ENCODE measurements around the gene POLR2E.
A peak's percentile ranks its signal among the peaks of the same experiment; 100 is the strongest.

POLR2E gene

GRCh38 chr19:1073956-1074517, 21.1 kb downstream of the POLR2E start:
- Histone ChIP-seq H3K36me3 (ENCODE audit: control insufficient read depth, insufficient read depth, low read length) (no peaks in the 10 kb centered on the region), H3K27ac (ENCODE audit: low read depth, low read length, severe bottlenecking) (no peak overlapping the region), H3K4me1 (ENCODE audit: control insufficient read depth, insufficient read depth, low read length, poor library complexity, severe bottlenecking) (no peaks in the 10 kb centered on the region), H3K4me3 (ENCODE audit: extremely low read depth, insufficient read depth, low read length, poor library complexity, severe bottlenecking) (no peak overlapping the region), H3K9me3 (ENCODE audit: control insufficient read depth, low read length) (peaks cover 3% of the 10 kb centered on the region)
- 91 to 93% methylated on average over 24 of the region's 28 CpGs for WGBS, 2 experiments (ENCODE audit: insufficient coverage in 2 of 2)

GRCh38 chr19:1073063-1073955, 21.9 kb downstream of the POLR2E start:
- 93 to 96% methylated on average over 22 to 25 of the region's 30 CpGs for WGBS, 2 experiments (ENCODE audit: insufficient coverage in 2 of 2)
- Histone ChIP-seq H3K27ac (ENCODE audit: low read depth, low read length, severe bottlenecking) (no peak overlapping the region), H3K4me3 (ENCODE audit: extremely low read depth, insufficient read depth, low read length, poor library complexity, severe bottlenecking) (no peak overlapping the region)

GRCh38 chr19:1072371-1073015, 22.7 kb downstream of the POLR2E start:
- Histone ChIP-seq H3K9me3 (ENCODE audit: control insufficient read depth, low read length) (peaks cover 3% of the 10 kb centered on the region), H3K27ac (ENCODE audit: low read depth, low read length, severe bottlenecking) (no peak overlapping the region), H3K4me1 (ENCODE audit: control insufficient read depth, insufficient read depth, low read length, poor library complexity, severe bottlenecking) (no peaks in the 10 kb centered on the region), H3K4me3 (ENCODE audit: extremely low read depth, insufficient read depth, low read length, poor library complexity, severe bottlenecking) (no peak overlapping the region), H3K36me3 (ENCODE audit: control insufficient read depth, insufficient read depth, low read length) (no peaks in the 10 kb centered on the region)
- WGBS, 2 experiments (ENCODE audit: insufficient coverage in 2 of 2): 88 to 93% methylated on average over 5 to 7 of the region's 11 CpGs

More at GRCh38 chr19:1073063-1073955, 21.9 kb downstream of the POLR2E start:
- no peaks in the 10 kb centered on the region for H3K4me1 ChIP-seq (ENCODE audit: control insufficient read depth, insufficient read depth, low read length, poor library complexity, severe bottlenecking)
- peaks cover 3% of the 10 kb centered on the region for H3K9me3 ChIP-seq (ENCODE audit: control insufficient read depth, low read length)
- no peaks in the 10 kb centered on the region for H3K36me3 ChIP-seq (ENCODE audit: control insufficient read depth, insufficient read depth, low read length)

- Histone ChIP-seq H3K4me1 (ENCODE audit: control insufficient read depth, insufficient read depth, low read length, poor library complexity, severe bottlenecking) (peaks cover 6% of the 10 kb centered on the region), H3K36me3 (ENCODE audit: control insufficient read depth, insufficient read depth, low read length) (no peaks in the 10 kb centered on the region), H3K9me3 (ENCODE audit: control insufficient read depth, low read length) (peaks cover 3% of the 10 kb centered on the region), H3K27ac (ENCODE audit: low read depth, low read length, severe bottlenecking) (no peak overlapping the region), H3K4me3 (ENCODE audit: extremely low read depth, insufficient read depth, low read length, poor library complexity, severe bottlenecking) (peak overlapping the region; percentile 24)
- 3% methylated on average over 83 to 95 of the region's 99 CpGs for WGBS, 2 experiments (ENCODE audit: insufficient coverage in 2 of 2)
These were observed 24.0 kb downstream of the POLR2E start for GRCh38 chr19:1070931-1071791.

- WGBS, 2 experiments (ENCODE audit: insufficient coverage in 2 of 2): 18 to 20% methylated on average over 17 to 21 of the region's 21 CpGs
- Histone ChIP-seq H3K27ac (ENCODE audit: low read depth, low read length, severe bottlenecking) (no peak overlapping the region), H3K9me3 (ENCODE audit: control insufficient read depth, low read length) (no peaks in the 10 kb centered on the region), H3K4me1 (ENCODE audit: control insufficient read depth, insufficient read depth, low read length, poor library complexity, severe bottlenecking) (peaks cover 12% of the 10 kb centered on the region), H3K4me3 (ENCODE audit: extremely low read depth, insufficient read depth, low read length, poor library complexity, severe bottlenecking) (peak overlapping the region; percentile 24), H3K36me3 (ENCODE audit: control insufficient read depth, insufficient read depth, low read length) (no peaks in the 10 kb centered on the region)
These were observed 24.6 kb downstream of the POLR2E start for GRCh38 chr19:1070576-1070930.

GRCh38 chr19:1069009-1069779, 26.0 kb downstream of the POLR2E start:
- 83 to 87% methylated on average over 21 to 25 of the region's 25 CpGs for WGBS, 2 experiments (ENCODE audit: insufficient coverage in 2 of 2)
- H3K4me1 ChIP-seq (ENCODE audit: control insufficient read depth, insufficient read depth, low read length, poor library complexity, severe bottlenecking): peaks cover 16% of the 10 kb centered on the region
- H3K4me3 ChIP-seq (ENCODE audit: extremely low read depth, insufficient read depth, low read length, poor library complexity, severe bottlenecking): no peak overlapping the region
- no peaks in the 10 kb centered on the region for H3K9me3 ChIP-seq (ENCODE audit: control insufficient read depth, low read length)
- H3K36me3 ChIP-seq (ENCODE audit: control insufficient read depth, insufficient read depth, low read length): no peaks in the 10 kb centered on the region
- H3K27ac ChIP-seq (ENCODE audit: low read depth, low read length, severe bottlenecking): no peak overlapping the region

GRCh38 chr19:1068009-1069001, 26.9 kb downstream of the POLR2E start:
- 94% methylated on average over 24 to 39 of the region's 45 CpGs for WGBS, 2 experiments (ENCODE audit: insufficient coverage in 2 of 2)
- peaks cover 16% of the 10 kb centered on the region for H3K4me1 ChIP-seq (ENCODE audit: control insufficient read depth, insufficient read depth, low read length, poor library complexity, severe bottlenecking)
- H3K36me3 ChIP-seq (ENCODE audit: control insufficient read depth, insufficient read depth, low read length): no peaks in the 10 kb centered on the region

GRCh38 chr19:1067341-1067957, 27.7 kb downstream of the POLR2E start:
- 7 to 10% methylated on average over 28 to 29 of the region's 38 CpGs for WGBS, 2 experiments (ENCODE audit: insufficient coverage in 2 of 2)
- no peaks in the 10 kb centered on the region for H3K36me3 ChIP-seq (ENCODE audit: control insufficient read depth, insufficient read depth, low read length)
- H3K4me3 ChIP-seq (ENCODE audit: extremely low read depth, insufficient read depth, low read length, poor library complexity, severe bottlenecking): peak overlapping the region; percentile 34
- peaks cover 16% of the 10 kb centered on the region for H3K4me1 ChIP-seq (ENCODE audit: control insufficient read depth, insufficient read depth, low read length, poor library complexity, severe bottlenecking)
- H3K9me3 ChIP-seq (ENCODE audit: control insufficient read depth, low read length): no peaks in the 10 kb centered on the region
- H3K27ac ChIP-seq (ENCODE audit: low read depth, low read length, severe bottlenecking): no peak overlapping the region

More at GRCh38 chr19:1068009-1069001, 26.9 kb downstream of the POLR2E start:
- Histone ChIP-seq H3K27ac (ENCODE audit: low read depth, low read length, severe bottlenecking) (no peak overlapping the region), H3K9me3 (ENCODE audit: control insufficient read depth, low read length) (no peaks in the 10 kb centered on the region), H3K4me3 (ENCODE audit: extremely low read depth, insufficient read depth, low read length, poor library complexity, severe bottlenecking) (no peak overlapping the region)

All from mesodermal cell (in vitro differentiated cells).